ENCODE results near the gene GCNA. TPM values are rescaled to one million over a fixed set of nuclear protein-coding genes. Genes with fewer than 3 reads are reported as not detected.

The GCNA gene
- total RNA-seq, 8 experiments from 2014 or later = 0.98 to 4.5 (median 2.8) TPM

Other genes starting within 250 kb of the GCNA start
- 10 to 100 TPM; 20.7 to 60.0 (median 35.1) TPM for gene TAF1, start 212.1 kb upstream of the GCNA start, total RNA-seq
- 100 to 1,000 TPM in 4 of 8 experiments, 10 to 100 TPM in 4; 52.6 to 285 (median 97.7) TPM for gene OGT, start 45.3 kb upstream of the GCNA start, total RNA-seq
- 1 to 10 TPM in 1 of 8 experiments, under 1 TPM in 5, not detected in 2; 0.05 to 1.4 (median 0.32) TPM for gene CXCR3, start 40.1 kb downstream of the GCNA start, total RNA-seq
- gene CXorf49, start 139.8 kb downstream of the GCNA start, total RNA-seq = under 1 TPM in 1 of 8 experiments, not detected in 7; 0.19 TPM
- under 1 TPM in 1 of 8 experiments, not detected in 7; 0.19 TPM for gene CXorf49B, start 184.9 kb downstream of the GCNA start, total RNA-seq